ENCODE data around the gene TMC5.

GRCh38 chr16:19481769-19482168, 64.1 kb downstream of the TMC5 start:
- TF ChIP-seq CTCF (IDR thresholded peaks at IDR 0.05; ENCODE audit: low read depth, low read length, poor library complexity, severe bottlenecking) (no peak), EZH2phosphoT487 (IDR thresholded peaks at IDR 0.05; ENCODE audit: borderline replicate concordance, low read length) (no peak)

Measured in DOHH2 (cell line).